AG04449 (cell line): ENCODE data around the gene LCN15.
"Not testable (repeated sequence)": the region's sequence is repeated elsewhere in the genome, so short reads cannot be mapped to it uniquely, and the experiment has no call there.

Source experiments
- CTCF ChIA-PET: fragments of 350-600 bp; formaldehyde crosslinking; extraction: SDS; loops from one replicate; lab custom pipeline; 2021; ENCODE audit warnings: antibody characterized with exemption; lab: Yijun Ruan, JAX
- POLR2A ChIA-PET: fragments of 400-600, 350-600 bp; formaldehyde crosslinking; extraction: SDS; loops from one replicate; lab custom pipeline; 2020; ENCODE audit warnings: antibody characterized with exemption, inconsistent platforms; lab: Yijun Ruan, JAX
- DNase-seq: peaks from one replicate; pipeline ENCODE4 v3.0.0-alpha.2; 2010; ENCODE audit warnings: low read depth, low spot score
- H3K4me3 ChIP-seq: 2 replicates; pipeline ENCODE4 v1.5.1; 2011; ENCODE audit warnings: low read depth, mild to moderate bottlenecking, control low read depth, low read length
- TF ChIP-seq, protein P1 (sequence below): IDR thresholded peaks from one replicate; pipeline ENCODE4 v1.5.1; 2011; ENCODE audit warnings: mild to moderate bottlenecking, moderate library complexity, low read length, control low read depth, inconsistent platforms; ENCODE audit not compliant: insufficient read depth; ENCODE audit errors: missing control alignments

The LCN15 gene

DNA sequence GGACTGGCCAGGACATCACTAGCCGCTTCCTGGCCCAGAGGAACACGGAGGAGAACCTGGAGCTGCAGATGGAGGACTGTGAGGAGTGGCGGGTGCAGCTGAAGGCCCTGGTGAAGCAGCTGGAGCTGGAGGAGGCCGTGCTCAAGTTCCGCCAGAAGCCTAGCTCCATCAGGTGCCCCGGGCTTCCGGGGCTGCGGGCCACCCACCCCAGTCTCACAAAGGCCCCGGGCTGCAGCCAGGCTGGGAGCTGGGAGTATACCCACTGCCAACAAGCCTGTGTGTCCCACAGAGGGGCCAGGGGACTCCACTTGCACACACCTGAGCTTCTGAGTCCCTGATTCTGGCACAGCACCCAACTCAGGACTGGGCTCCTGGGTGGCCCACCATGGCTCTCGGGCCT, 41.7 kb upstream of the LCN15 start:
- TF ChIP-seq, protein P1, sequence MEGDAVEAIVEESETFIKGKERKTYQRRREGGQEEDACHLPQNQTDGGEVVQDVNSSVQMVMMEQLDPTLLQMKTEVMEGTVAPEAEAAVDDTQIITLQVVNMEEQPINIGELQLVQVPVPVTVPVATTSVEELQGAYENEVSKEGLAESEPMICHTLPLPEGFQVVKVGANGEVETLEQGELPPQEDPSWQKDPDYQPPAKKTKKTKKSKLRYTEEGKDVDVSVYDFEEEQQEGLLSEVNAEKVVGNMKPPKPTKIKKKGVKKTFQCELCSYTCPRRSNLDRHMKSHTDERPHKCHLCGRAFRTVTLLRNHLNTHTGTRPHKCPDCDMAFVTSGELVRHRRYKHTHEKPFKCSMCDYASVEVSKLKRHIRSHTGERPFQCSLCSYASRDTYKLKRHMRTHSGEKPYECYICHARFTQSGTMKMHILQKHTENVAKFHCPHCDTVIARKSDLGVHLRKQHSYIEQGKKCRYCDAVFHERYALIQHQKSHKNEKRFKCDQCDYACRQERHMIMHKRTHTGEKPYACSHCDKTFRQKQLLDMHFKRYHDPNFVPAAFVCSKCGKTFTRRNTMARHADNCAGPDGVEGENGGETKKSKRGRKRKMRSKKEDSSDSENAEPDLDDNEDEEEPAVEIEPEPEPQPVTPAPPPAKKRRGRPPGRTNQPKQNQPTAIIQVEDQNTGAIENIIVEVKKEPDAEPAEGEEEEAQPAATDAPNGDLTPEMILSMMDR = no peak
- CTCF ChIA-PET = interaction anchor here (1.5 to 7.1 kb wide), 3 partner anchors 14 to 37 kb away, joined by 5 to 69 read pairs (median 5); partner anchors contain the start of genes AJM1 and TMEM141
- POLR2A ChIA-PET = interaction anchor here (0.6 to 1.4 kb wide), 2 partner anchors 43 to 437 kb away, joined by 3 read pairs; no protein-coding TSS in a partner anchor
- no peak overlapping the region for H3K4me3 ChIP-seq
- no peak for DNase-seq

DNA sequence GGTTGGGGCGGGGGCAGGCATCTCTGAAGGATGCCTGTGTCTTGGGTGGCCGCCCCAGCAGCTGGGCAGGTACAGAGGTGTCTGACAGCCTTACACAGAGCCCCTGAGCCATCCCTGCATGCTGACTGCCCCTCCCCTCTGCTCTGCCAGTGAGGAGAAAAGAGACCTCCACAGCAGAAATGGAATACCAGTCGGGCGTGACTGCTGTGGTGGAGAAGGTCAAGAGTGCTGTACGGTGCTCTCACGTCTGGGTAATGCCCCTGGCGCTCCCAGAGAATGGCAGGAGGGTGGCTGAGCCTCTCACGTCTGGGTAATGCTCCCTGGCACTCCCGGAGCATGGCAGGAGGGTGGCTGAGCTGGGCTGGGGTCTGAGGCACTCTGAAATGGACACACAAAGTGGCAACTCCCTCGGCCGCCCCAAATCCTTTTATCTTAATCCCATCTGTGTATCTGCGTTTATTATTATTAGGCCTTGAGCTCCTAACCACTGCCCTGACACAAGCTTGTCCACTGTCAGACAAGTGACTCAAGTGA, 41.0 kb upstream of the LCN15 start:
- no peak overlapping the region for H3K4me3 ChIP-seq
- ChIA-PET CTCF (interaction anchor here (1.5 to 7.1 kb wide), 2 partner anchors 13 to 38 kb away, joined by 5 to 69 read pairs; partner anchors contain the start of genes AJM1 and TMEM141), POLR2A (interaction anchor here (0.6 kb wide), 1 partner anchor 437 kb away, joined by 3 read pairs; no protein-coding TSS in a partner anchor)
- no peak for DNase-seq
- TF ChIP-seq, protein P1 = no peak

DNA sequence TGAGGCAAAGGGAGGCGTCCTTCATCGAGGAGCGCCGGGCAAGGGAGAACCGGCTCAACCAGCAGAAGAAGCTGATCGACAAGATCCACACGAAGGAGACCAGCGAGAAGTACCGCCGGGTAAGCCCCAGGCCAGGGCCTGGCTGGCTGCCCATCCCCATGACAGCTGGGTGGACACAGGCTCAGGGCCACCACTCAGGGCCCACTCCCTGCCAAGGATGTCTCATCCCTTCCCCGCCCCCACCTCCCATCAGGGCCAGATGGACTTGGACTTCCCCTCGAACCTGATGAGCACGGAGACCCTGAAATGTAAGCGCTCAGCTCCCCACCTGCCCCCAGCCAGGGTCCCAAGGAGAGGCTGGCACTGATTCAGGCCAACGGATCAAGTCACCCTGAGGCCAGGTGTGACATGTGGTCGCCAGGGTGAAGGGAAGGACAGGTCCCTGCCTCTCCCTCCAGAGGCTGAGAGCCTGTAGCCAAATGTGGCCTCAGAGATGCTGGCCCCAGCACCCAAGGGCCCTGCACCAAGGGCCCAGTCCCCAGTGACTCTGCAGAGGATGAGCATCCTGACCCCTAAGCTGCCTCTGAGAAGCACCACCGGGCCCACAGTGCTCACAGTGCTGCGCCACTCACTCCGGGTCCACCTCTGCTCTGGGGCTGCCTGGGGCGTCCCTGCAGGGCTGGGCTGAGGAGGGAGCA, 40.3 kb upstream of the LCN15 start:
- ChIA-PET POLR2A (no interaction called here), CTCF (interaction anchor here (7.1 kb wide), 1 partner anchor 12 kb away, joined by 69 read pairs; the partner anchor contains the start of gene TMEM141)
- no peak for DNase-seq
- no peak overlapping the region for H3K4me3 ChIP-seq
- TF ChIP-seq, protein P1 = no peak

DNA sequence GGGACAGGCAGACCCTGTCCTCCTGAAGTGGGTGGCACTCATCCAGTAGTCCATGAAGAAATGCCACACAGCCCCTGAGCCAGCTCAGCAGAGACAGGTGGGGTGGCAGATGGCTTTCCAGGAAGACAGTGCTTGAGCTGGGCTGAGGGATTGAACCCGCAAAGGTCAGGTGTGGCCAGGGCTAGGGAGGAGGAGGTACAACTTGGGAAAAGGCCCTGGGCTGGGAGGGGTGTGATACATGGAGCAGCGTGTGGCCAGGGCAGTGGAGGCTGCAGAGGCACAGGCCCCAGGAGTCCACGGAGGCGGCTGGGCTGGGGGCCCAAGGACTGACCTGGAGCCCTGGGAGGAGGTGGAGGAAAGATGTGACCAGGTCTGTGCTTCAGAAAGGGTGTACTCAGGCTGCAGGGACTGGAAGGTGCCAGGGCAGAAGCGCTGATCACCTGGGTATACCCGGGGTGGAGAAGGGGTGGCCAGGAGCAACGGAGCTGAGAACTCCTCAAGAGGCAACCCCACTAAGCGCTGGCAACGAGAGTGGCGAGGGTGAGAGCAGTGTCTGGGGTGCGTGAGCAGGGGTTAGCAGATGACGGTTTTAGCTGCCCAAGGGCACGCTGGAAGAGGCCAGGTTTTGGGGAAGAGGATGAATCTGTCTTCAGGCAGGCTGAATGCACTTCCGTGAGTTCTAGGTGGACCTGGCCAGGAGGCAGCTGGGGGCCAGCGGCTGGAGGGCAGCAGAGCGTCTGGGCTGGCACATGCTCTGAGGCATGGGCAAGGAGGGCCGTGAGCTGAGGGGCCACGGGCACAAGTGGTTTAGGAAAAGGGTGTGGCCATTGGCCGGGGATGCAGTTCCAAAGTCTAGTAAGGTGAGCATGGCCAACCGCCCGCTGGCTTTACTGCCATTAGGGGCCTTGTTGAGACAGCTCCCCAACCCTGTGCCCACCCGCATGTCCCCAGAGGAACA, 39.5 kb upstream of the LCN15 start:
- H3K4me3 ChIP-seq = no peak overlapping the region
- POLR2A ChIA-PET = no interaction called here
- CTCF ChIA-PET = interaction anchor here (7.1 kb wide), 1 partner anchor 11 kb away, joined by 69 read pairs; the partner anchor contains the start of gene TMEM141
- TF ChIP-seq, protein P1 = no peak
- DNase-seq = no peak

DNA sequence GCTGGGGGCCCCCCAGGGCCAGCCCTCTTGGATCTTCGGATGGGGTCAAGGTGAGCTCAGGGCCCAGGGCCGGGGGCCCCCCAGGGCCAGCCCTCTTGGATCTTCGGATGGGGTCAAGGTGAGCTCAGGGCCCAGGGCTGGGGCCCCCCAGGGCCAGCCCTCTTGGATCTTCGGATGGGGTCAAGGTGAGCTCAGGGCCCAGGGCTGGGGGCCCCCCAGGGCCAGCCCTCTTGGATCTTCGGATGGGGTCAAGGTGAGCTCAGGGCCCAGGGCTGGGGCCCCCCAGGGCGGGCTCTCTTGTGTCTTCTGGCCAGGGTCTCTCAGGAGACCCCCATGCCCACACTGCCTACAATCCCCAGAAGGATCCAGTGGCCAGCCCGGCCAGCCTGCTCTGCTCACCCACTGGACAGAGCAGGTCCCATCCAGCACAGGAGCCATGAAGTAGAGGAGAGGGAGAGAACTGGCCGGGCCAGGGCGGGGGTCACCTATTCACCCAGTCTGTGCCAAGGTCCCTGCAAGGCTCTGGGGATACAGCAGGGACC, 38.8 kb upstream of the LCN15 start:
- CTCF ChIA-PET = interaction anchor here (0.7 to 7.1 kb wide), 4 partner anchors 8 to 15 kb away, joined by 3 to 69 read pairs (median 3); partner anchors contain the start of gene TMEM141
- POLR2A ChIA-PET, DNase-seq, H3K4me3 ChIP-seq: not testable (repeated sequence)

DNA sequence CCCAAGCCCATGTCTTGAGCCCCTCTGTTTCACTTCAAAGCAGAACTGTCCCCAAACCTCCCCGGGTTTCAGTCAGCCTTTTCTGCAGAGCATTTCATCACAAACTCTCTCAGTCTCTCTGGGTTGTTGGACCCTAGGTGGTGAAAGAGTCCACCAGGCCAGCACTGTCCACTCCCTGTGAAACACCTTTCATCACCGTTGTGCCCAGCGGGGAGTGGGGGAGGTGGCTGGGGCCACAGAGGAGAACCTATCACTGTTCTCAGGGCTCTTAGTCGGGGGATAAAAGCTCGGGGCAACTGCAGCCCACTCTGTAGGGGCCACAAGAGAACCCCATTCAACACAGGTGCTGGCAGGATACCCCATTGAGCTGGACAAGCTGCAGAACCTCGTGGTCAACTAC, 38.0 kb upstream of the LCN15 start:
- no peak overlapping the region for H3K4me3 ChIP-seq
- CTCF ChIA-PET = interaction anchor here (0.7 to 7.1 kb wide), 4 partner anchors 9 to 14 kb away, joined by 3 to 69 read pairs (median 3); partner anchors contain the start of gene TMEM141
- POLR2A ChIA-PET = no interaction called here
- TF ChIP-seq, protein P1 = no peak
- no peak for DNase-seq
